COLO829 (cell line): ENCODE results near the gene PDK2.

ENCODE experiments used
- DNase-seq: peaks from one replicate; pipeline ENCODE4 v3.0.0; 2012; ENCODE audit warnings: low spot score

The PDK2 gene

DNA sequence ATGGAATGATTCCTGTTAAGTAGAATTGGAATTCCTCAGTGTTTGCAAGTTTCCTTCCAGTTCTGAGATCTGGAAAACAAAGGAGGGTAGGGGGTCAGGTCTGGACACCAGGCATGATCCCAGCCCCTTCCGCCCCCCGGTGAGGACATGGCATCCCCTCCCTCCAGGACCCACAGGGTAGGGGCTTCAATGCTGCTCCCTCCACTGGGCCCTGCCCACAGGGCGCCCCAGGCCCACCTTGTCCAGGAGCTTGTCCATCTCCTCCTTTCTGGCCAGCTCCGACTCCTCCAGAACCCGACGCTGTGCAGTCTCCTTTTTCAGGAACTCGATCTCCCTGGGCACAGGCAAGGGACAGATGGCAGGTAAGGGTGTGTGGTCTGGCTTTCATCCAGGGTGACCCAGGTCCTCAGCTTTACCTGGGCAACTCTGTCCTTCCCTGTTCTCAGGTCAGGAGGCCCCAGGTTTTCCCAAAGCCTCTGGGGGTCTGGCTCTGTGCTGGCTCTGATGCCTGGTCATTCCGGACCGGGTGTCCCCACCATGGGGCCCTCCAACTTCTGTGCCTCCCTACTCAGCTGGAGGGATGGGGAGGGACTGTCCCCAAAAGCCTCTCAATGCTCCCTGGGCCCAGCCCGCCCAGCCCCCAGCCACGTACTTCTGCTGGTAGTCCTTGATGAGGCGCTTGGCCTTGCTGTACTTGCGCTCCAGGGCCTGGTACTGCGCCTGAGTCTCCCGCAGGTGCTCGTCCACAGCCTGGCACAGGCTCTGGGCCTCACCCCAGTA lies 40.4 kb downstream of the PDK2 start:
- no peak for DNase-seq

DNA sequence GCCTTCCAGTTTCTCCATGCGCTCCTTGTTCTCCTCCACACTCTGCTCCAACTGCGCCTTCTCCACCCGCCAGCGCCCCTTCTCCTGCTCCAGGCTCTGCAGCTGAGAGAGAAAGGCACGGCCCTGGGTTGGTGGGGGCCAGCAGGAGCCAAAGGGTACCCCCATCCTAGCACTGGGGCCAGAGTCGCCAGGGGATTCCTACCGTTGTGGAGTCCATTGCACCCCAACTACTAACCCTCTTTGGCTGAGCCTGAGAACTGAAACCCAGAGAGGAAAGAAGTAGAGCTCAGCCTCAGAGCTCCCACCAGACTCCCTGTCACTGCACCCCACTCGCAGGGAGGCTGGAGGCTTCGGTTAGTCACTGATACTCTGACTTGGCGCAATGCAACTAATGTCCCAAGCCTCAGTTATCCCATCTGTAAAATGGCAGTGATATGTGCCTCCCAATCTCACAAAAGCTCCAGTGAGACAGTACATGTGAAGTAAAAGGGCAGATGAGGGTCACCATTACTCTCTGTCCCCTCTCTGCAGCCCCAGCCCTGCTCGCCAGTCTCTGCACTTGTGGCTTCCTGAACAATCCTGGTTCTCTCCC lies 41.0 kb downstream of the PDK2 start:
- no peak for DNase-seq

DNA sequence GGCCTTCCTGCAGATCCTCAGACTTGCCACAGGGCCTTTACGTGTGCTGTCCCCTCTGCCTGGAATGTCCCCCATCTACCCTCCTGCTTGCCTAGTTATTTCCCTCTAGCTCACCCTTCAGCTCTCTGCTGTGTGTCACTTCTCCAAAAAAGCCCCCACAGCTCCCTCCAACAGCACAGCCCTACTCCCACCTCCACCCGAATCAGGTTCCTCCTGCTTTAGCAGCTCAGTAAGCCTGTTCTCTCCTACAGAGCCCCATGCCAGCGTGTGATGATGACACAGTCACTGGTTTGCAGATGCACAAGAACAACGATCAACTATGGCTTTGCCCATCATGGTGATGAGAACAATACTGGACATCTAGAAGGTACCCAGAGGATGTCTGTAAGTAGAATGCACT lies 41.9 kb downstream of the PDK2 start:
- no peak for DNase-seq

DNA sequence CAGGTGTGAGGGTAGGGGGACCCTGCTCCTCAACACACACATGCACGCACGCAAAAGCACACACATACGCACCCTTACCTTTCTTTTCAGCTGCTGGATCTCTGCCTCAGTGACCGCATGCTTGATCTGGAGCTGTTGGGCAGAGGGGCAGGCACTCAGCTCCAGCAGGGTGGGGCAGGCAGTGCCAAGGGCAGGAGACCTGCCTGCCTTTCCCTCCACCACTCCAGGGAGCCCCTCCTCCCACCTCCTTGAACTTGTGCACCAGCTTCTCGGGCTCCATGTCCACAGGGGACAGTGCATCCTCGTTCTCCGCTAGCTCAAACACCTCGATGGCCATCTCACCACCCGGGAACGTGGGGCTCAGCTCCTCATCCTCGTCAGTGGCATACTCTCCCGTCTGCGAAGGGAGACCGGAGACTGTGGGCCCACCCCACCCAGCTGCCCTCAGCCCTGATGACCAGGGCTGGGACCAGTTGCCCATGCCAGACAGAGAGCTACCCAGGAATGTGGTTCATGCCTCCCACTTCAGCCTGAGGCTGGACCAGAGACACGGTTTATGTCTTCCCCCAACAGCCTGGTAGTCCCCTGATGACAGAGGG lies 44.1 kb downstream of the PDK2 start:
- no peak for DNase-seq

DNA sequence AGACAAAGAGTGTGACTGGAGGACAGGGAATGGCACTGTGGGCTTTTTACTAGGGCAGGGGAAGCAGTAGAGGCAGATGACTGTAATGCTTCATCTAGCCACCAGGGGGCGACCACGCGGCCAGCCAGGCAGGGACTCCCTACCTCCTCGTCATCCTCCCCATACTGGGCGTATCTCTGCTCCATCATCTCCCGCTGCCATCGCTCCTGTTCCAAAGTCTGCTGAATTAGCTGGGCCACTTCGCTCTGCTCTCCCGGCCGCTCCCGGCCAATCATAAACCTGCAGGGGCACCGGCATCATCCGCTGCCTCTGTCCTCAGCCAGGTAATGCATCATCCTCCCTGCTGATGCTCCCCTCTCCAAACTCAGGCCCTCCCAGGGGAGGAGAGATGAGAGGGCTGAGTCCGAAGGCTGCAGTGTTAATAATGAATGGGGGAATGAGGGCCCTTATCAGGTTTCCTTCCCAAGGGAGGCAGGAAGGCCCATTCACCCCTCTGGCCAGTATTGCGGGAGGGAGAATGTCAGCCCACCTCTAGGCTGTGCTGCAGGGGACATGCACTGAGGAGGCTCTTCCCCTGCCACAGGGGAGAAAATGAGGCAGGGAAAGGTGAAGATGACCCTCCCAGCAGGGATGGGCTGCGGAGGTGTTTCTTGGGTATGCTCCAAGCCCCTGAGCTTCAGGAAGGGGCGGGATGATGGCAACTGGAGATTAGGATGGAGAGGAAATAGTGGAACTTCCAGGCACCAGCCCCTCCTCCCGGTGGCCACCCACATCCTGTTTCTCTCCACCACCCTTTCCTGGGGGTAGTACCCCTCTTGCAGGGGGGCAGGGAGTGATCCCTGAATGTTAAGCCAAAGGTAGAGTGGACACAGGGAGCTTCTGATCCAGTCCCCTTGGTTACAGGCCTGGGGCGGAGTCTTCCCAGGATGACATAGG lies 45.1 kb downstream of the PDK2 start:
- DNase-seq, result peak; percentile 79

DNA sequence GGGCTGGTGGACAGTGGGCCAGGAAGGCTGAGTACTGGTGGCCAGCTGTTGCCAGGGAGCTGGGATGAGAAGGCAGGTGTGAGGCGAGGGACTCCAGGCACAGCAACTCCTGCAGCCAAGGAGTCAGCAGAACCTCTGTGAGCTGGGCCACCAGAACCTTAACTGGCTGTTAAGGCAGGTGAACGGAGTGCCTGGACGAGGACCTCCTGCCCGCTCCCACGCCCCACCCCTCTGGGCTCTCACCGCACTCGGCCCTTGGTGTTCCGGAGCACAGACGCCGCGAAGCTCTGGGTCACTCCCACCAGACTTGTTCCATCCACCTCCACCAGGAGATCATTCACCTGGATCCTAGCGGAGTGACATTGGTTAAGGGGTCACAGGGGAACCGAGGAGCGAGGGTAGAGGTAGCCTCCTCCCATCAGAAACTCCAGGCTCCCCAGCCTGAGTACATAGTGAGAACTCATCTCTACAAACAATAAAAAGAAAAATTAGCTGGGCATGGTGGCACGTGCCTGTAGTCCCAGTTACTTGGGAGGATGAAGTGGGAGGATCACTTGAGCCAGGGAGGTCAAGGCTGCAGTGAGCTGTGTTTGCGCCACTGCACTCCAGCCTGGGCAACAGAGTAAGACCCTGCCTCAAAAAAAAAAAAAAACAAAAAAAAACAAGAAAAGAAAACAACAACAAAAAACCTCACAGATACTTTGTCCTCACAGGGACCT lies 46.0 kb downstream of the PDK2 start:
- no peak for DNase-seq

DNA sequence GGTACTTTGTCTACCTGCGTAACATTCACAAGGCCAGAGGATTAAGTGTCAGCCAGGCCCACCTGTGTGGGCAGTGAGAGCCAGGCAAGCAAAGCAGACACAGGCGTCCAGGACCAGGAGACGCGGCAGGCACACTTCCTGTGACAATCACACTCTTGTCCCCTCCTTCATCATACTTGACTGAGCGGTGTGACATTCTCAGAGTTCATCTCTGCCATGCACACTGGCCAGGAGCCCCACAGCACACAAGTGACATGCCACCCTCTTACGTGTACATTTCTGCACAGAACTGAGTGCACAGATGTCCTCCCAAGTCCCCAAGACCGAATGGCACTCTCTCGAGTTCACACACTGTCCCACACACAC lies 46.6 kb downstream of the PDK2 start:
- DNase-seq, result no peak

DNA sequence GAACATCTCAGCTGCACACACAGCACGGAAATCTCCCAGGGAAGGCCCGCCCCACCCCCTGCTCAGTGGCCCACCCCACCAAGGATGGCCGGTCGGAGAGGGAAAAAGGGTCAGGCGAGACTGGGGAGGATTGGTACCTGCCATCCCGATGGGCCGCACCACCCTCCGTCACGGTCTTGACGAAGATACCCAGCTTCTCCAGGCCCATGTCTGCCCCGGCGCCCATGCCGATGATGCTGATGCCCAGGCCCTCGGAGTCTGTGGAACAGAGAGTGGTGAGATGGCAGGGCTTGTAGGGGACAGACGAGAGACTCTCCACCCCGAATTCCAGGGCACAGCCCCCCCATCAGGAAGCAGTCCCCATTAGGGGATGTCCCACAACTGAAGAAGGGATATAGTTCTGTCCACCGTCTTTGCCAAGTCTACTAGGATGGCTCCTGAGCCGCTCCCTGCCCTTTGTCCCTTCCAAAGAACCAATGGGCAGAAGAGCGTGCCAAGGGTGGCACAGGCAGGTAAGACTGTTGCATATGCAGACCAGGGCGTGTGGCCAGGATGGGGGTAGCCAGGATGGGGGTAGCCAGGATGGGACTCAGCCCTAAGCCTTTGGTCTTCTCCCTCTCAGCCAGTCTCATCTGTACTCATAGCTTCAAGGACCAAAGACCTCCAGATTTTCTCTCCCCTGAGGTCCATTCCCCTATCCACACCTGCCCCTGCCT lies 48.5 kb downstream of the PDK2 start:
- no peak for DNase-seq

DNA sequence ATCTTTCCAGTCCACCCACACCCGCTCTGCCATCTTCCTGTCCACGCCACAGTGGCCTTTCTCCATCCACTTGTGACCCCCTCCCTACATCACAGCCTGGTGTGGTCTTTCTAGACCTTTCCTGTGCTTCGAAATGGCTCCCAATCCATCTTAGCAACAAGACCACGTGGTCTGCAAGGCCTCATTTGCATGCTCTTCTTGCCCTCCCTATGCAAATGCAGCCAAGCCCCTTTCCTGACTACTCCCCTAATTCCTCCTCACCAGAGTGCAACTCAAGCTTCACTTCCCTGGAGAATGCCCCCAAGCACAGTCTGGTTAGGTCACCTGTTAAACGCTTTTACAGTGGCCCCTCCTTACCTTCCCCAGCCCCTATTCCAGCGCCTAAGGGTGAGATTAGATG lies 49.2 kb downstream of the PDK2 start:
- no peak for DNase-seq

DNA sequence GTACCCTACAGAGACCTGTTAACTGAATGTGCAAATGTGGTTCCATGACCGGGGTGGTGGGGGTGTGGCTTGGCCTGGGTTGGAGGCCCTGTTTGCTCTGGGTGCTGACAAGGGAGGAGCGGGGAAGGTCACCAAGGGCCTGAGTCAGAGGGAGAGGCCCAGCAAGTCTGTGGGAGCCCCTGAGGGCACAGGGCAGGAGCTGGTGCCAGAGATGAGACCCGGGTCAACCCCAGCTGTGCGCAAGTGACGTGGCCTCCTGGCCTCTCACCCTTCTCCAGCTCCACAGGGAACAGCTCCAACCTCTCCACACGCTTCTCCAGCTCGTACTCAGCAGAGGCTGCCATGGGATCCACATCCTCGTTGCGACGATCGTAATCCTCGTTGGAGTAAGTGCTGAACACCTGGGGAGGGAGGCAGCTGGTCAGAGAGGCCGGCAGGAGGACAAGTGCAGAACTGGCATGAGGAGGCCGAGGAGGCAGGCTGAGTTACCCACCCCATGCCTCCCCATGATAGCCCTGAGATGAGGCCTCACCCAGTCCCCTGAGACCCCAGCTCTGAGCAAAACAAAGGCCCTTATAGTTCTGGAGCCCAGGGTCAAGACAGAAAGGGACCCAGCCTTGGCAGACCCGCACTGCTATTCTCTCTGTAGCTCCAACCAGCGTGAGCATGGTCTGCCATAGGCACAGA lies 49.8 kb downstream of the PDK2 start:
- DNase-seq, result no peak

DNA sequence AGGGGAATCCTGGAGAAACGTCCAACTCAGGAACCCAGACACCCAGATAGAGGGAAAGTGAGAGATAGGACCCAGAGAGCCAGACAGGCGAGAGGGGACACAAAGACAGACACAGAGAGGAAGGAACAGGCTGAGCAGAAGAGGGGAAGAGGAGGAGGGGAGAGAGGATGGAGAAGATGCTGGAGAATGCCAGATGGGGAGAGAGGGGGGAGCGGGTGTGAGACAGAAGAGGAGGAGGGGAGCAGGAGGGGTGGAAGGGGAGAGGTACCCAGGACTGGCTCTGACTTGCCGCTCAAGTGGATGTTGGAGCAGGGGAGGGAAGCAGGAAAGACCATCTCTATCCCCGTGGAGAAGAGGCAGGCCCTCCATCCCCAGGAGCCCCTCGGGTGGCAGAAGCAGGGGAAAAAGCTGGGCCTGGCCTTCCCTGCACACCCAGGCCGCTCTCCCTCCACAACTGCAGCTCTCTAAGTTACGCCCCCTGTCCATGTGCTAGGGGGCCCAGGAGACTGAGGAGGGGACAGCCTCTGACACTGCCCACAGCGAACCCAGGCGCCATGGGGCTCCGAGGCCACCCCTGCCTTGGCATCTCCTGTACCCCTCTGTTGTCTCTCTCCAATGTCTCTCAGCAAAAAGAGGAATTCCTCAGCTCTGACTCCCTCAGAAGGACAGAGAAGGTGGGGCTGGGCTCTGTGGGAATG lies 50.5 kb downstream of the PDK2 start:
- no peak for DNase-seq

DNA sequence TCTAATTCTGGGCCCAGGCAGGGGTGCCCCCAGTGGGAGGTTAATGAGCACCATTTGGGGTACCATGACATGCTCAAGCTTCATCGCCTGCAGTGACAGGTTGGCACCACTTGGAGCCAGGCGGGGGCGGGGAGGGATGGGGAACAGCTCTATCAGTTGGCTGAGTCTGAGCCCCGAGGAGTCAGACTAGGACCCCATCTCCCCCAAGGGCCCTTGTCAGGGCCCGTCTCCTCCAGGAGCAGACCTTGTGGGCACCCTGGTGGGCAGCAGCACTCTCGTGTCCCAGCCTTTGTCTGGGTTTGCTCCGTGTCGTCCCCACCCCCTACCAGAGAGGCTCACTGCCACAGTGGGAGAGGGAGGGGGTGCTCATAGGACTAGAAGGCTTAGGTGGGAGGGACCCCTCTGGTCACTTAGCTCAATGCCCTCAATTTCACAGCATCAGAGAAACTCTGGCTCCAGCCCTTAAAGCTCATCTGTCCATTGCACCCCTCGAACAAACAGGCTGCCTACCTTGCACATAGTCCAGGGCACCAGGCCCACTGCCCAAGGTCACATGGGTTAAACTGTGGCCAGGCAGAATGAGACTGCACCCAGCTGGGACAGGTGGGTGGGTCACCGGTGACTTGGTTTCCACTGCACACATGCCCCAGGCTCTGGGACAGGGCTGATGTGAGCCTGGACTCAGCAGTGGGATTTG lies 51.2 kb downstream of the PDK2 start:
- DNase-seq, result no peak

DNA sequence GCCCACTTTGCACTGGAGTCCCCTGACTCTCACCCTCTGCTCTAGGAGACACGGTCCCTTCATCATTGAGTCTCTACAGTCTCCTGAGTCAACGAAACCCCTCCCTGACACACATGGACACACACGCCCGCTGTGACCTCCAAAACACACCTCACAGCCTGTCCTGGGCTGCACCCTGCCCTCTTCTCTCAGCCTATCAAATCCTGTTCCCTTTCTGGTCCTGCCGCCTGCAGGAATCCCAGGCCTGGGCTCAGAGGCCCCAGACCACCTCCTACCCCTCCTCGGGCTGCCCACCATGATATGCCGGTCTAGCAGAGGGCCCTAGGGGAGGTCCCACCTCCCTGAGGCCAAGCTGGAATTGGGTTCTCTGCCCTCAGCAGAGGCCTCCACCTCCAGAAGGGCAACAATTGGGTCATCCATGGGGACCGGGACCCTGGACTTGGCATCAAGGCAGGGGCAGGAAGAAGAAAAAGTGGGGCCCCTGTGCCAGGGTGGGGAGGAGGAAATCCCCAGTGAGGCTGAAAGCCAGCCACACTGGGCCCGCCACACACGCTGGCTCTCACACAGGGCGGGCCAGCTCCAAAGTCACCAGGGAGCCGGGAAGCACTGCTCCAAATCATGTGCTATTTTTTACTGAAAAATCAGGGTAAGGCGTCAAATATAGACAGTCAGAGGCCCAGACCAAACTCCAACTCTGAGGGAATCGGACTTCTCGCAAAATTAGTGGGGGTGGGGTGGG lies 51.9 kb downstream of the PDK2 start:
- no peak for DNase-seq

DNA sequence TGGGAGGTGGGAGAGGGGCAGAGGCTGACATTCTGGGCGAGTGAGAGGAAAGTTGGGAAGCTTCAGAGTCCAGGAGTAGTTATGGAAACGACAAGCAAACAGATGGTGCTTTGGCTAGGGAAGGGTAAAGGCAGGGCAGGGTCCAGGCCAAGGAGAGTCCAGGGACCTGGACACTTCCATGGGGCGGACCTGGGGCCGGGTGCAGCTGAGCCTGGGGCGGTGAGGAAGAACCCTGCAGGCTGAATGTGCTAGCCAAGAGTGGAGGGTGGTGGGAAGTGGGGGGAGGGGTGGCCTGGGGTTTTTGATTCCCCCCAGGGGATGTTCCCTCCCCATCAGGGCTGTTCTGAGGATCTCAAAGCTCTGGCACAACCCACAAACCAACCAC lies 52.7 kb downstream of the PDK2 start:
- no peak for DNase-seq

DNA sequence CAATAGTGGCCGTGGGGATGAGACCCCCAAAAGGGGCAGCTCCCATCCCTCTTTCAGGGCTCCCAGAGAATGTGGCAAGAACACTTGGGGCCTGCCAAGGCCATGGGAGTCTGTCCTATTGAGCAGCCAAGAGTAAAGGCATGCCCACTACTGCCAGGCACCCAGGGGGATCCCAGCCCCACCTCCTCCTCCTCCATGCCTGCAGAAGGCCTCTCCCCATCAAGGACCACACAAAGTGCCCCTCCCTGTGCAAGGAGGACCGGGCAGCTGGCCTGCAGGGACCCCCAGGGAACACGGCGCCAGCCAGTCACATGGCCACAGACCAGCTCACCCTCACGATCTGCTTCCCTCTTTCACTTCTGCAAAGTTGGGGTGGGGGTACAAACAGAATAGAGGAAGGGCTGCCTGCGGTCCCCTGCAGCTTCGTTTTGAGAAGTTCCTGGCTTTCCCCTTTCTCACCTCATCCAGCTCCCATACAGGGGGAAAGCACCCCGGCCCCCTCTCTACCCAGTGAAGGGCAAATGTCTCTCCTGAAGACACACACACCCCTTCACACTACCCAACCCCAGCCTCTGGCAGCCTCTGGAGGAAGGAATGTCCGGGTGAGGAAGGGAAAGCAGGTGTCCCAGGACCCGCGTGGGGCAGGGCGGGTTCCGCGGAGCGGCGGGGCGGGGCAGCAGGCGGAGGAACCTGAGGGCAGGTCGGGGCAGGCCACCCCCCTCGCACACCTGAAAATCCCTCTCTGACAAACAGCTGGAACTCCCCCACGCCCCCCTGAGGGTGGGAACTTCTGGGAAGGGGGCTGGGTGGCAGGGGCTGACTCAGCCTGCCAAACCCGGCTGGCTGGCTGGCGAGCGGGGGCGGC lies 53.3 kb downstream of the PDK2 start:
- DNase-seq, result no peak

DNA sequence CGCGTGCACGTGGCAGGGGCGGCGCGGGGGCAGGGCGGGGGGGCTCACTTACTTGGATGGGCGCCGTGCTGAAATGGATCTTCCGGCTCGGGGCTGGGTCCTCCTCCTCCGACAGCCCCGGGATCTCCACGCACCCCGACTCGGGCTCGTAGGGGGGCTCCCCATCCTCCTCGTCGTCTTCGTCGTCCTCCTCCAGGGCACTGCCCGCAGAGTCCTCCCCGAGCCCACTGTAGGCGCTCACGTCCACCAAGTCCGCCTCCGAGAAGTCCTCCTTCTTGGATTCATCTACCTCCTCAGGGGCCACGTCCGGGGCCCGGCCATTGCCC lies 53.9 kb downstream of the PDK2 start:
- DNase-seq, result no peak

DNA sequence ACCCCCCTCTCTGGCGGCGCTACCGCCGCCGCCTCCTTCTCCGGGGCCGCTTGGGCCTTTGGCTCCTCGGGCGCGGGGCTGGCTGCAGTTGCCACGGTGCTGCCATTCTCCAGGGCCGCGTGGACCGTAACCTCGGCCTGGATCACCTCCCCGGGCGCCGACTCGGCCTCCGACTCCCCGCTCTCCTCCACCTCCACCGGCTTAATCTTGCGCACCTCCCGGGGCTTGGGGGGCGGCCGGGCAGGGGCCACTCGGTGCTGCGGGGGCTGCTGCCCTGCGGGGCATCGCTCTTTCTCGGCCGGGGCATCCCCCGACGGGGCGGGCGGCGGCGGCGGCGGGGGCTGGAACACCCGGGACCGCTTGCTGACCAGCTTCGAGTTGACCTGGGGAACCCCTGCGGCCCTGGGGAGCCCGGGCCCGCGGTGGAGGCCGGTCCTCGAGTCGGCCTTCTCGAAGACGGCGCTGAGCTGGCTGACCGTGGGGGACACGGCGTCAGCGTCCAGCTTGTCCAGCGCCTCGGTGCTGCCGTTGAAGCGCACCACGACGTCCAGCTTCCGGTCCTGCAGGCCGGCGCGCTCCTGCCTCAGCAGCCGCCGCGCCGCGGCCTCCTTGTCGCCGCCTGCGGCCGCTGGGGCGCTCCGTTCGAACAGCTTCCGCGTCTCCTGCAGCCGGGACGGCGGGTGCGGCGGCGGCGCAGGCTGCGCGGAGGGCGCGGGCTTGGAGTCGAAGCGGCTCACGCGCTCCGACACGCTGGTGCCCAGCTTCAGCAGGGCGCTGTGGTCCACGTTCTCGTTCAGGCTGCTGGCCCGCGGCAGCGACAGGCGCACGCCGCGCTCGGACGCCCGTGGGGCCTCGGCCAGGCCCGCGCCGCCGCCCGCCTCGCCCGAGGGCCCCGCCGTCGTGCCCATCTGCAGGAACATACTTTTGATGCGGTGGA lies 54.5 kb downstream of the PDK2 start:
- DNase-seq, result no peak
